Muscle of leg (tissue), 11 donors: ENCODE results near the gene SFXN3. TPM values are rescaled to one million over a fixed set of nuclear protein-coding genes. Genes with fewer than 3 reads are reported as not detected.

Experiments
- DNase-seq: peaks from one replicate; pipeline ENCODE4 v3.0.0; 2013
- H3K27ac ChIP-seq: one replicate; pipeline ENCODE4 v1.5.1; 2013; ENCODE audit warnings: mild to moderate bottlenecking, low read length, control low read depth
- H3K27me3 ChIP-seq: one replicate; pipeline ENCODE4 v1.6.1; 2013; ENCODE audit warnings: low read length; ENCODE audit not compliant: control insufficient read depth, insufficient read depth
- H3K36me3 ChIP-seq: one replicate; pipeline ENCODE4 v1.6.1; 2013; ENCODE audit warnings: low read length; ENCODE audit not compliant: control insufficient read depth, insufficient read depth
- H3K4me1 ChIP-seq: one replicate; pipeline ENCODE4 v1.6.1; 2013; ENCODE audit warnings: low read length; ENCODE audit not compliant: control insufficient read depth, insufficient read depth
- H3K4me3 ChIP-seq: one replicate; pipeline ENCODE4 v1.5.1; 2013; ENCODE audit warnings: low read length, control low read depth
- H3K9me3 ChIP-seq: replicated peaks from 2 replicates; pipeline ENCODE4 v1.6.1; 2013; ENCODE audit warnings: low read depth, low read length; ENCODE audit not compliant: control insufficient read depth
- WGBS: methylation state at CpG from one replicate; pipeline ENCODE4 v1.1.5; 2013; ENCODE audit warnings: missing lambda C conversion rate; ENCODE audit not compliant: insufficient coverage; 5-methylcytosine and 5-hydroxymethylcytosine counted together
- polyA plus RNA-seq, 8 donors: library from polyadenylated mRNA; unstranded; fragments of 120-200 nt; gene quantifications; one replicate each; pipeline versions ENCODE4 v1.2.1 to v1.2.3, GENCODE V29; 2013; ENCODE audit warnings: inconsistent platforms in 1 of 8, low replicate concordance in 1 of 8; ENCODE audit not compliant: insufficient read length in 8 of 8, insufficient read depth in 1 of 8
- total RNA-seq: library from RNA; stranded (reverse); fragments of 120-200 nt; gene quantifications from one replicate; pipeline ENCODE4 v1.2.4, GENCODE V29; 2013

SFXN3 gene
- total and polyA plus RNA-seq, 9 donors: 18.8 to 37.2 (median 24.2) TPM

DNA sequence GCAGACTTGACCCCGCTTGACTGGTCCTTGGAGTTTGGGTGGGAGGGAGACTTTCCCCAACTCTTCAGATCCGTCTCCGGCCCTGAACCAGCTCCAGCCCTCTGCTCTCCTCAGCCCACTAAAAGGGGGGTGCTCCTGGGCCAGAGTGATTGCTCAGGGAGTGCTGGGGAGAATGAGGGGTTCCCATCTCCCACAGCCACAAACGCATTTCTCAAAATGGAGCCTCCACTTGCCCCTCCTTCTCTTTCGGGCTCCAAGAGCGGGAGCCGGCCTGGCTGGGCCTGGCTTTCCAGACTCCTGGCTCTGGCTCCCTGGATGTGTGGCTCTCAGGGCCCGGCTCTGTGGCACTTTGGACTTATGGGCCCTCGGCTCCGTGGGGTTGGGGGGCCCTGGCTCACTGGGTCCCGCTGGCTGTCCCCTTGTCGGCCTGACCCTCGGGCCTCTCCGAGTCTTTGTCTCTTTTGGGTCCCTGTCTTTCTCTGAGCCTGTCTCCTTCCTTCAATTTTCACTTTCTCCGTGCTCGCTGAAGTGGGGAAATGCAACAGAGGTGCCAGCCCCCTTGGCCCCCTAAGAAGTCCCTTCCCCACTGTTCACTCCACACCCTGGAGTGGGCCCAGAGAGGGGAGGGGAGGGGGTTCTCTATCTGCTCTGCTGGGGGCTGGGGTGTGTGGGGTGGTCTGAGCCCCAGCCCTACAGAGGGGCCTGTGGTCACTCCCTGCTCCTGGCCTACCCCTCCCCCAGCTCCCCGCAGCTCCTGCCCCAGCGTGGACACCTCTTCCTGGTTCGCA, 30.7 kb upstream of the SFXN3 start:
- Histone ChIP-seq H3K27ac (peak overlapping the region; percentile 98), H3K4me3 (peak overlapping the region; percentile 67), H3K4me1 (peaks cover 70% of the 10 kb centered on the region), H3K36me3 (peaks cover 33% of the 10 kb centered on the region), H3K27me3 (no peaks in the 10 kb centered on the region), H3K9me3 (no peaks in the 10 kb centered on the region)
- WGBS: 1% methylated on average over 7 of the region's 19 CpGs
- peak; percentile 66 for DNase-seq

DNA sequence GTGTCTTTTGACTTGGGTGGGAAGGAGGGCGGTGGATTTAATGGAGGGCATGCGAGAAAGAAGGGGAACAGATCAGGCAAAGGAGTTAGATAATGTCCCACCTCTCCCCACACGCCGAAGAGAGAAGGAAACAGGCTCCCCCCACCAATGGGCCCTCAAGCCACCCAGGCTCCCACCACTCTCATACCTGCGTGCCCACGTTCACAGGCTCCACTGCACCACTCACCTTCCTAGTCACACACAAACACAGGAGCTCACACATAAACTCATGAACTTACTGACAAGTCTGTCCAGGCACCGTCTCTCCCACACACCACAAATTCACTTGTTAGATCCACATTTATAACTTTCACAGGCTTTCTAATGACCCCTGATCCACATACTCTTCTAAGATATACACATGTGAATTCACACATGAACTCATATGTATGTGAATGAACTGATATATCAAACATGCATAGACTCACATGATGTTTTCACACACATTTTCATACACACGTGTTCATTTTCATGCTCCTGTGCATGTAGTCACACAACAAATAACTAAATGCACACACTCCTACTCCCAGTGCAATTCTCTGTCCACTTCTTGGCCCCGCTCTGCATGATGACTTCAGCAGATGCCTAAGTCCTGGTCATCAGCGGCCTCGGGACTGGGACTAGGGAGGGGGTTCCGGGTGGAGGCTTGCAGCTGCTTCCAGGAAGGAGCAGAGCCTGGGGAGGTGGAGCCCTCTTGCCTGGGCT, 29.9 kb upstream of the SFXN3 start:
- no peaks in the 10 kb centered on the region for H3K27me3 ChIP-seq
- H3K27ac ChIP-seq: peak overlapping the region; percentile 98
- peak; percentile 98 for DNase-seq
- peak overlapping the region; percentile 67 for H3K4me3 ChIP-seq
- H3K4me1 ChIP-seq: peaks cover 77% of the 10 kb centered on the region
- no peaks in the 10 kb centered on the region for H3K9me3 ChIP-seq
- H3K36me3 ChIP-seq: peaks cover 40% of the 10 kb centered on the region
- WGBS: 9% methylated on average over 8 of the region's 12 CpGs

GRCh38 chr10:101001659-101002035, 29.4 kb upstream of the SFXN3 start:
- DNase-seq: no peak
- peak overlapping the region; percentile 67 for H3K4me3 ChIP-seq
- no peaks in the 10 kb centered on the region for H3K9me3 ChIP-seq
- peaks cover 78% of the 10 kb centered on the region for H3K4me1 ChIP-seq
- peaks cover 46% of the 10 kb centered on the region for H3K36me3 ChIP-seq
- no peaks in the 10 kb centered on the region for H3K27me3 ChIP-seq
- 21% methylated on average over 4 of the region's 5 CpGs for WGBS
- H3K27ac ChIP-seq: peak overlapping the region; percentile 98

GRCh38 chr10:101002456-101002855, 28.6 kb upstream of the SFXN3 start:
- WGBS: 84% methylated on average over 9 of the region's 11 CpGs
- peaks cover 54% of the 10 kb centered on the region for H3K36me3 ChIP-seq
- no peak for DNase-seq
- no peaks in the 10 kb centered on the region for H3K27me3 ChIP-seq
- no peak overlapping the region for H3K4me3 ChIP-seq
- no peaks in the 10 kb centered on the region for H3K9me3 ChIP-seq
- peaks cover 79% of the 10 kb centered on the region for H3K4me1 ChIP-seq
- peak overlapping the region; percentile 98 for H3K27ac ChIP-seq

DNA sequence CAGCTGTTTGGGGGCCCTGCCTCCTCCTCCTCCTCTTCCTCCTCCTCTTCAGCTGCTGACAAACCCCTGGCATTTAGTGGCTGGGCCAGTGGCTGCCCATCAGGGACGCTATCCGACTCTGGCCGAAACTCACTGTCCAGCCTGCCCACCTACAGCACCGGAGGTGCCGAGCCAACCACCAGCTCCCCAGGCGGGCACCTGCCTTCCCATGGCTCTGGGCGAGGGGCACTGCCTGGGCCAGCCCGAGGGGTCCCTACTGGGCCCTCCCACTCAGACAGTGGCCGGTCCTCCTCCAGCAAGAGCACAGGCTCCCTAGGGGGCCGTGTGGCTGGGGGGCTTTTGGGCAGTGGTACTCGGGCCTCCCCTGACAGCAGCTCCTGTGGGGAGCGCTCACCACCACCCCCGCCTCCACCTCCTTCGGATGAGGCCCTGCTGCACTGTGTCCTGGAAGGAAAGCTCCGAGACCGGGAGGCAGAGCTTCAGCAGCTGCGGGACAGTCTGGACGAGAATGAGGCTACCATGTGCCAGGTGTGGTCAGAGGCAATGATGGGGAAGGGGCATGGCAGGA, 27.3 kb upstream of the SFXN3 start:
- Histone ChIP-seq H3K27ac (no peak overlapping the region), H3K4me3 (no peak overlapping the region), H3K27me3 (no peaks in the 10 kb centered on the region), H3K4me1 (peaks cover 77% of the 10 kb centered on the region), H3K36me3 (peaks cover 56% of the 10 kb centered on the region), H3K9me3 (no peaks in the 10 kb centered on the region)
- WGBS: 85% methylated on average over 17 of the region's 18 CpGs
- no peak for DNase-seq

DNA sequence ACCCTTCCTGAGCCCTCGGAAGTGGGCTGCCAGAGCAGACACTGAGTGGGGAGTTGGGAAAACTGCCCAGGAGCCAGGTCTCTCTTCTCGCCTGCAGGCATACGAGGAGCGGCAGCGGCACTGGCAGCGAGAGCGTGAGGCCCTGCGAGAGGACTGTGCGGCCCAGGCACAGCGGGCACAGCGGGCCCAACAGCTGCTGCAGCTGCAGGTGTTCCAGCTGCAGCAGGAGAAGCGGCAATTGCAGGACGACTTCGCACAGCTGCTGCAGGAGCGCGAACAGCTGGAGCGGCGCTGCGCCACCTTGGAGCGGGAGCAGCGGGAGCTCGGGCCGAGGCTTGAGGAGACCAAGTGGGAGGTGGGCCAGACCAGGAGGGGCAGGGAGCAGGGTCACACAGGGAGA, 25.7 kb upstream of the SFXN3 start:
- no peak for DNase-seq
- Histone ChIP-seq H3K4me3 (no peak overlapping the region), H3K9me3 (no peaks in the 10 kb centered on the region), H3K27ac (peak overlapping the region; percentile 81), H3K36me3 (peaks cover 56% of the 10 kb centered on the region), H3K27me3 (no peaks in the 10 kb centered on the region), H3K4me1 (peaks cover 79% of the 10 kb centered on the region)
- WGBS: 84% methylated on average over 19 of the region's 23 CpGs

- no peak overlapping the region for H3K4me3 ChIP-seq
- H3K27ac ChIP-seq: peak overlapping the region; percentile 81
- H3K27me3 ChIP-seq: no peaks in the 10 kb centered on the region
- H3K9me3 ChIP-seq: no peaks in the 10 kb centered on the region
- DNase-seq: no peak
- H3K4me1 ChIP-seq: peaks cover 73% of the 10 kb centered on the region
- WGBS: 64% methylated on average over 1 of the region's 4 CpGs
- H3K36me3 ChIP-seq: peaks cover 56% of the 10 kb centered on the region
Observed at GRCh38 chr10:101005869-101006567, 25.0 kb upstream of the SFXN3 start.

DNA sequence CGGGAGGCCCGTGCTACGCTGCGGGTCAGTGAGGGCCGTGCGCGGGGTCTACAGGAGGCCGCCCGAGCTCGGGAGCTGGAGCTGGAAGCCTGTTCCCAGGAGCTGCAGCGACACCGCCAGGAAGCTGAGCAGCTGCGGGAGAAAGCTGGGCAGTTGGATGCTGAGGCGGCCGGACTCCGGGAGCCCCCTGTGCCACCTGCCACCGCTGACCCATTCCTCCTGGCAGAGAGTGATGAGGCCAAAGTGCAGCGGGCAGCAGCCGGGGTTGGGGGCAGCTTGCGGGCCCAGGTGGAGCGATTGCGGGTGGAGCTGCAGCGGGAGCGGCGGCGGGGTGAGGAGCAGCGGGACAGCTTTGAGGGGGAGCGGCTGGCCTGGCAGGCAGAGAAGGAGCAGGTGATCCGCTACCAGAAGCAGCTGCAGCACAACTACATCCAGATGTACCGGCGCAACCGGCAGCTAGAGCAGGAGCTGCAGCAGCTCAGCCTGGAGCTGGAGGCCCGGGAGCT, 24.4 kb upstream of the SFXN3 start:
- Histone ChIP-seq H3K36me3 (peaks cover 56% of the 10 kb centered on the region), H3K27ac (peak overlapping the region; percentile 81), H3K9me3 (no peaks in the 10 kb centered on the region), H3K4me3 (no peak overlapping the region), H3K27me3 (no peaks in the 10 kb centered on the region), H3K4me1 (peaks cover 68% of the 10 kb centered on the region)
- DNase-seq: peak; percentile 83
- WGBS: 31% methylated on average over 33 of the region's 33 CpGs

DNA sequence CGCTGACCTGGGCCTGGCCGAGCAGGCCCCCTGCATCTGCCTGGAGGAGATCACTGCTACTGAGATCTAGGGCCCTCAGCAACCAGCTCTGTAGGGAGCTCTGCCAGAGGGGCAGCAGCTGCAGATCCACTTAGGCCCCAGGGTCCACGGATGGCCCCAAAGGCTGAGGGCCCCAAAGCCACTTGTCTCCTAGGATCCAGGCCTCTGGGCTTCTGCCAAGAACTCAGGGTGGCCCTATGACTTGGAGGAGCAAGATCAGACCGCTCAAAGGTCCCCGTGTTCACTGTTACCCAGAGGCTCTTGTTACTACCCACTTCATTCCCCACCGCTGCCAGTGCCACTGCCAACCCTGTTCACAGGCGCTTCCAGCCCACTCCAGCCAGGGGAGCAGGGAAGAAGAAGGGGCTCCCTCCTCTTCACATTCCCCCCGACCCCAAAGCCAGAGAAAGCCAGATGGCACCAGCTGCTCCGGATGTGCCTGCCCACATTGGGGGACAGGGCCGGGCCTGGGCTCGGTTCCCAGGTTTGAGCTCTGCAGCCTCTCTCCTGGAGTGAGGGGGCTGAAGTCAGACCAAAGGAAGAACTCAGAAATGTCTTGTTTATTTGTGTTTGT, 23.8 kb upstream of the SFXN3 start:
- peaks cover 68% of the 10 kb centered on the region for H3K4me1 ChIP-seq
- no peaks in the 10 kb centered on the region for H3K27me3 ChIP-seq
- no peaks in the 10 kb centered on the region for H3K9me3 ChIP-seq
- peak; percentile 69 for DNase-seq
- H3K27ac ChIP-seq: peak overlapping the region; percentile 81
- WGBS: 40% methylated on average over 7 of the region's 11 CpGs
- no peak overlapping the region for H3K4me3 ChIP-seq
- H3K36me3 ChIP-seq: peaks cover 54% of the 10 kb centered on the region
